Vagina (tissue), 2 donors: ENCODE measurements around the gene APBB2.

ENCODE experiments used
- POLR2A ChIP-seq, 2 donors: fragments of 450-650 bp; IDR thresholded peaks; one replicate each; pipeline ENCODE4 v1.6.1; 2017; ENCODE audit warnings: antibody characterized with exemption in 2 of 2, mild to moderate bottlenecking in 2 of 2, moderate library complexity in 2 of 2
- TF ChIP-seq, protein P1 (sequence below), 3 experiments: fragments of 450-650 bp in 2 of 3; fragments of 200-600 bp in 1 of 3; sonication (generic) in 1 of 3; IDR thresholded peaks; one replicate each; pipeline ENCODE4 v1.5.1; 2017 to 2019; ENCODE audit warnings: antibody characterized with exemption in 3 of 3, mild to moderate bottlenecking in 2 of 3, moderate library complexity in 2 of 3

- TF ChIP-seq POLR2A (IDR thresholded peaks at IDR 0.05), result no peak
- TF ChIP-seq, protein P1, sequence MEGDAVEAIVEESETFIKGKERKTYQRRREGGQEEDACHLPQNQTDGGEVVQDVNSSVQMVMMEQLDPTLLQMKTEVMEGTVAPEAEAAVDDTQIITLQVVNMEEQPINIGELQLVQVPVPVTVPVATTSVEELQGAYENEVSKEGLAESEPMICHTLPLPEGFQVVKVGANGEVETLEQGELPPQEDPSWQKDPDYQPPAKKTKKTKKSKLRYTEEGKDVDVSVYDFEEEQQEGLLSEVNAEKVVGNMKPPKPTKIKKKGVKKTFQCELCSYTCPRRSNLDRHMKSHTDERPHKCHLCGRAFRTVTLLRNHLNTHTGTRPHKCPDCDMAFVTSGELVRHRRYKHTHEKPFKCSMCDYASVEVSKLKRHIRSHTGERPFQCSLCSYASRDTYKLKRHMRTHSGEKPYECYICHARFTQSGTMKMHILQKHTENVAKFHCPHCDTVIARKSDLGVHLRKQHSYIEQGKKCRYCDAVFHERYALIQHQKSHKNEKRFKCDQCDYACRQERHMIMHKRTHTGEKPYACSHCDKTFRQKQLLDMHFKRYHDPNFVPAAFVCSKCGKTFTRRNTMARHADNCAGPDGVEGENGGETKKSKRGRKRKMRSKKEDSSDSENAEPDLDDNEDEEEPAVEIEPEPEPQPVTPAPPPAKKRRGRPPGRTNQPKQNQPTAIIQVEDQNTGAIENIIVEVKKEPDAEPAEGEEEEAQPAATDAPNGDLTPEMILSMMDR (IDR thresholded peaks at IDR 0.05), result no peak
Observed at GRCh38 chr4:40832175-40832574, 382.2 kb downstream of the APBB2 start.
